Measurements from ENCODE around the gene TTC7B.

DNA sequence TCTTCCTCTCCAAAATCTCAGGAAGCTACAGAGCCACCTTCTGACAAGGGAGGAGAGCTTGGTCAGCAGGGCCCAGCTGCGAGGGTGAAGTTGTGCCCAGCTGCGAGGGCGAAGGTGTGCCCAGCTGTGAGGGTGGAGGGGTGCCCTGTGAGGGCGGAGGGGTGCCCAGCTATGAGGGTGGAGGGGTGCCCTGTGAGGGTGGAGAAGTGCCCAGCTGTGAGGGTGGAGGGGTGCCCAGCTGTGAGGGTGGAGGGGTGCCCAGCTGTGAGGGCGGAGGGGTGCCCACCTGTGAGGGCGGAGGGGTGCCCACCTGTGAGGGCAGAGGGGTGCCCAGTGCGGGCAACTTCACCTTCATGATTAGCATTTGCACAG lies 20.4 kb upstream of the TTC7B start:
- TF ChIP-seq EZH2 (IDR thresholded peaks at IDR 0.05; ENCODE audit: insufficient read depth, poor library complexity, severe bottlenecking) (no peak), EZH2phosphoT487 (IDR thresholded peaks at IDR 0.05; ENCODE audit: insufficient read depth, low read depth) (no peak)
